Fibroblast of the aortic adventitia (primary cell): ENCODE results near the gene USP16. TPM values are rescaled to one million over a fixed set of nuclear protein-coding genes. Genes with fewer than 3 reads are reported as not detected.
"Not testable (repeated sequence)": the region's sequence is repeated elsewhere in the genome, so short reads cannot be mapped to it uniquely, and the experiment has no call there.

Experiments
- DNase-seq: peaks from one replicate; pipeline ENCODE4 v3.0.0-alpha.2; 2010; ENCODE audit warnings: low read depth
- H3K4me3 ChIP-seq: 2 replicates; pipeline ENCODE4 v1.5.1; 2011; ENCODE audit warnings: low read depth, mild to moderate bottlenecking, control low read depth, low read length, moderate library complexity
- CTCF ChIP-seq: IDR thresholded peaks from 2 replicates; pipeline ENCODE4 v1.5.1; 2011; ENCODE audit warnings: mild to moderate bottlenecking, low read length, control low read depth, inconsistent platforms; ENCODE audit not compliant: insufficient read depth
- total RNA-seq: library from RNA; depleted of rRNA; stranded (reverse); fragments of >200 nt; gene quantifications from 2 replicates; pipeline ENCODE4 v1.2.3, GENCODE V29; 2012; ENCODE audit warnings: low replicate concordance

Gene USP16
- total RNA-seq, 1 donor, result 50.9 TPM

- peak overlapping the region; percentile 70 for H3K4me3 ChIP-seq
- DNase-seq, result no peak
- TF ChIP-seq CTCF, result no peak
Observed at GRCh38 chr21:29074007-29074376, 49.5 kb downstream of the USP16 start.

- no peak for DNase-seq
- TF ChIP-seq CTCF, result no peak
- no peak overlapping the region for H3K4me3 ChIP-seq
Observed at GRCh38 chr21:29074783-29075182, 50.3 kb downstream of the USP16 start.

- no peak for TF ChIP-seq CTCF
- no peak for DNase-seq
- H3K4me3 ChIP-seq, result no peak overlapping the region
Observed at GRCh38 chr21:29075706-29076466, 51.4 kb downstream of the USP16 start.

GRCh38 chr21:29076731-29077640 is 52.5 kb downstream of the USP16 start:
- H3K4me3 ChIP-seq, result peak overlapping the region; percentile 50
- not testable (repeated sequence) for DNase-seq

- peak; percentile 47 for DNase-seq
- peak overlapping the region; percentile 50 for H3K4me3 ChIP-seq
- TF ChIP-seq CTCF, result no peak
Observed at GRCh38 chr21:29077651-29078090, 53.2 kb downstream of the USP16 start.

- H3K4me3 ChIP-seq, result no peak overlapping the region
- no peak for DNase-seq
- no peak for TF ChIP-seq CTCF
Observed at GRCh38 chr21:29078869-29079767, 54.6 kb downstream of the USP16 start.
